Epithelial cell of proximal tubule (primary cell): ENCODE measurements around the gene TNFRSF12A. TPM values are rescaled to one million over a fixed set of nuclear protein-coding genes. Genes with fewer than 3 reads are reported as not detected.

Experiments
- DNase-seq: peaks from one replicate; pipeline ENCODE4 v3.0.0-alpha.2; 2011; ENCODE audit warnings: low read depth
- H3K4me3 ChIP-seq: 2 replicates; pipeline ENCODE4 v1.5.1; 2011; ENCODE audit warnings: low read depth, mild to moderate bottlenecking, low read length
- total RNA-seq: library from RNA; depleted of rRNA; stranded (reverse); fragments of >200 nt; gene quantifications from 2 replicates; pipeline ENCODE4 v1.2.3, GENCODE V29; 2015
- TF ChIP-seq, protein P1 (sequence below): conservative IDR thresholded peaks from 2 replicates; pipeline ENCODE4 v1.5.1; 2012; ENCODE audit warnings: low read depth, mild to moderate bottlenecking, low read length

The TNFRSF12A gene
- total RNA-seq, 1 donor from 2014 or later = 451 TPM

DNA sequence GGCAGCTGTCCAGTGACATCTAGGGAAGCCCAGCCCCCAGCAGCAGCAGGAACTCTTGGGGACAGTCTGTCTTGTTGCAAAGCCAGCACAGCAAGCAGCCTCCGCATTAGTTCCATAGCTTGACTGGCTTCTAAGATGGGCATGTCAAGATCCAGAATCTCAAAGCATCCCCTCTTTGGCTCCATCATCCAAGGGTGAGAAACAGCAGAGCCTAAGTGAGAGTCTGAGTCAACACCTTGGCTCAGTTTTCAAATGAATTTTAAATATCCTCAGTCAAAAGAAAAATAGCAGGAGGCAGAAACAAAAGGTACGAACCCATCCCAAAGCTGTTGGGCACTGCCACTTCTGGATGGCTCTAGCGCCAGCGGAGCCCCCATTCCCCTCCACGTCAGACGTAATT lies 5.2 kb upstream of the TNFRSF12A start:
- TF ChIP-seq, protein P1, sequence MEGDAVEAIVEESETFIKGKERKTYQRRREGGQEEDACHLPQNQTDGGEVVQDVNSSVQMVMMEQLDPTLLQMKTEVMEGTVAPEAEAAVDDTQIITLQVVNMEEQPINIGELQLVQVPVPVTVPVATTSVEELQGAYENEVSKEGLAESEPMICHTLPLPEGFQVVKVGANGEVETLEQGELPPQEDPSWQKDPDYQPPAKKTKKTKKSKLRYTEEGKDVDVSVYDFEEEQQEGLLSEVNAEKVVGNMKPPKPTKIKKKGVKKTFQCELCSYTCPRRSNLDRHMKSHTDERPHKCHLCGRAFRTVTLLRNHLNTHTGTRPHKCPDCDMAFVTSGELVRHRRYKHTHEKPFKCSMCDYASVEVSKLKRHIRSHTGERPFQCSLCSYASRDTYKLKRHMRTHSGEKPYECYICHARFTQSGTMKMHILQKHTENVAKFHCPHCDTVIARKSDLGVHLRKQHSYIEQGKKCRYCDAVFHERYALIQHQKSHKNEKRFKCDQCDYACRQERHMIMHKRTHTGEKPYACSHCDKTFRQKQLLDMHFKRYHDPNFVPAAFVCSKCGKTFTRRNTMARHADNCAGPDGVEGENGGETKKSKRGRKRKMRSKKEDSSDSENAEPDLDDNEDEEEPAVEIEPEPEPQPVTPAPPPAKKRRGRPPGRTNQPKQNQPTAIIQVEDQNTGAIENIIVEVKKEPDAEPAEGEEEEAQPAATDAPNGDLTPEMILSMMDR = no peak
- no peak for DNase-seq
- H3K4me3 ChIP-seq = no peak overlapping the region

DNA sequence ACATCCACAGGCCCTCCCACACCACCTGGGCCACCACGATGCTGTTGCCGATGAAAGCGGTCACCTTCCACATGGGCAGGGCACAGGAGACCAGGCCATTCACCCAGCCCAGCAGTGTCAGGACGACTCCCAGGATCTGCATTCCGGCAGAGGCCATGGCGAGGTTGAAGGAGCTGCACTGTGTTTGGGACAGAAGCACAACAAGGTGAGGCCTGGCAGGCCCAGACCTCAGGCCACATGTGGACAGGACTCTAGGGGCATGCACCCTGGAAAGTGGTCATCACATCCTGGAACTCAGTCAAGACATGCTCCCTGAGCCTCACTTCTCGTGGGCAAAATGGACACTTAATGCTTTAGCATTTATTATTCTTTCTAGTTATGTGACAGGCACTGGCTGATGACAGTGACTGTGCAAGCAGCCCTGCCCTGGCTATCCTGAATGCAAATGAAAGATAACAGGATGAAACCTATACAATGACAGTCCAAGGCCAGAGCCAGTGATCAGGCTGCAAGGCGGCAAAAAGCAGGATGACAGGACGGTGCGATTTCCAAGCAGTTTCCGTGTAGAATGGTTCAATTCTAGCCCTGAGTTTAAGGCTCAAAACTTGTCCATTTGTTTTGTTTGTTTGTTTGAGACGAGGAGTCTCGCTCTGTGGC lies 4.2 kb upstream of the TNFRSF12A start:
- TF ChIP-seq, protein P1 = no peak
- H3K4me3 ChIP-seq = no peak overlapping the region
- DNase-seq = no peak

DNA sequence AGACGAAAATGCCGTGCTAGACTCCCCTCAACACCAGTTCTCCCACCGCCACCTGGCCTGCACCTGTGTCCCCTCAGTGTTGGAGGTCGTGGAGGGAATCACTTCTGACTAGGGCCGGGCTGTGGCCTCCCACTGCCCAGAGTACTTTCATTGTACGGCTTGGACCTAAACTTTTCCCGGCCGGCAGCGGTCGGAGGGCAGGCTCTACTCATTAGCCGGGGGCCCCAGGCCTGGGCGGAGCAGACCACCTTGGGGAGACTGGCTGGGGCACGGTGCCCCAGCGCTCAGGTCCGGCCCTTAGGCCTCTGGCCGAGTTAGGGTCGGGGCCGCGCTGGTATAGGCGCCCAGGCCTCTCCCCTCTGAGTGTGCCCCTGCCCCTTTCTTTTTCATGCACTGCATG lies 2.8 kb upstream of the TNFRSF12A start:
- no peak for DNase-seq
- TF ChIP-seq, protein P1 = no peak
- H3K4me3 ChIP-seq = no peak overlapping the region

DNA sequence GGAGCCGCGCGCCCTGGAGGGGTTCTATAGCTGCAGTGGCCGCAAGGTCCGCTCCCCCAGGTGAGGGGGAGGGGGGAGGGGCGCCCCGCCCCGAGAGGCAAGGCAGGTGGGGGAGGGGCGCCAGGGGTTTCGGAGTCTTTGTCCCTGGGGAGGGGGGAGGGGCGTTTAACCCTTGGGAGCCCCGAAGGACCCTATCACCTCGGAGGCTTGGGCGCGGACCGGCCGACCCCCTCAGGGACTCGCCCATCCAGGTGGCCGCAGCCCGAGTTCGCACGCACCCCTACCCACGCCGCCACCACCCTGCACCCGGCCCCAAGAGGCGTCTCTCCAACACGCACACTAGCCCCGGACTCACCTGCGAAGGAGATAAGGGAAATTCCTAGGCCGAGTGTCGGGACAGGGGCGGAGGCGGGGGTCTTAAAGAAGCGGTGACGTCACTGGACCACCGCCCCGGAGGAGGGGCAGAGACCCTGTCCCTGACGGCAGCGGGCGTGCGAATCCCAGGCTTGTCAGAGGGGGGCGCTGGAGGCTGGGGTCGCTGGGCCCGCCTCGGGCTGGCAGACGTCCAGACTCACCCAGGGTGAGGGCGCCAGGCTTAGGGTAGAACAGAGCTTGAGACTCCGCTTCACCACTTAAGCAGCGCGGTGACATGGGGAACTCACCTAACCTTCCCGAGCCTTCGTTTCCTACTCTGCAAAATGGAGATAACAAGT lies 2.2 kb upstream of the TNFRSF12A start, which contains the start of gene CLDN6:
CLDN6 (minus strand) TSS at position 390 of the 713 bp plus-strand sequence. CDS start 2,162 bp downstream, outside the sequence.
- TF ChIP-seq, protein P1 = peak; percentile 43
- DNase-seq = no peak
- no peak within 1 kb of the TSS for H3K4me3 ChIP-seq

DNA sequence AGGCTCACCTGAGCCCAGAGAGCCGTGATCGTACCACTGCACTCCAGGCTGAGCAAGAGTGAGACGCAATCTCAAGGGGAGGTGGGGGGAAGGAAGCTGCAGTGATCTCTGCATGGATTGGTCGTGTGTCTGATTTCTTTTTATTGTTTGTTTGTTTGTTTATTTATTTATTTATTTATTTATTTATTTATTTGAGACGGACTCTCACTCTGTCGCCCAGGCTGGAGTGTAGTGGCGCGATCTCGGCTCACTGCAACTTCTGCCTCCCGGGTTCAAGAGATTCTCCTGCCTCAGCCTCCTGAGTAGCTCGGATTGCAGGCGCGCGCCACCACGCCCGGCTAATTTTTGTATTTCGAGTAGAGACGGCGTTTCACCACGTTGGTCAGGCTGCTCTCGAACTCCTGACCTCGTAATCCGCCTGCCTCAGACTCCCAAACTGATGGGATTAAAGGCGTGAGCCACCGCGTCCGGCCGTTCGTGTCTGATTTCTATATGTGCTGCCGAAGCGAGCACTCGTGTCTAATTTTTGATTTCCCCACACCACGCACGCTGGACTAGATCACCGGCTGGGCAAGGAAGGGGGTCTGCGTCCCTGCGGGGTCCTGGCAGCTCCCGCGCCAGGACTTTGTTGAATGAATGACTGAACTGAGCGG lies 448 bp upstream of the TNFRSF12A start:
- DNase-seq = no peak
- H3K4me3 ChIP-seq = peak overlapping the region; percentile 96
- TF ChIP-seq, protein P1 = no peak

DNA sequence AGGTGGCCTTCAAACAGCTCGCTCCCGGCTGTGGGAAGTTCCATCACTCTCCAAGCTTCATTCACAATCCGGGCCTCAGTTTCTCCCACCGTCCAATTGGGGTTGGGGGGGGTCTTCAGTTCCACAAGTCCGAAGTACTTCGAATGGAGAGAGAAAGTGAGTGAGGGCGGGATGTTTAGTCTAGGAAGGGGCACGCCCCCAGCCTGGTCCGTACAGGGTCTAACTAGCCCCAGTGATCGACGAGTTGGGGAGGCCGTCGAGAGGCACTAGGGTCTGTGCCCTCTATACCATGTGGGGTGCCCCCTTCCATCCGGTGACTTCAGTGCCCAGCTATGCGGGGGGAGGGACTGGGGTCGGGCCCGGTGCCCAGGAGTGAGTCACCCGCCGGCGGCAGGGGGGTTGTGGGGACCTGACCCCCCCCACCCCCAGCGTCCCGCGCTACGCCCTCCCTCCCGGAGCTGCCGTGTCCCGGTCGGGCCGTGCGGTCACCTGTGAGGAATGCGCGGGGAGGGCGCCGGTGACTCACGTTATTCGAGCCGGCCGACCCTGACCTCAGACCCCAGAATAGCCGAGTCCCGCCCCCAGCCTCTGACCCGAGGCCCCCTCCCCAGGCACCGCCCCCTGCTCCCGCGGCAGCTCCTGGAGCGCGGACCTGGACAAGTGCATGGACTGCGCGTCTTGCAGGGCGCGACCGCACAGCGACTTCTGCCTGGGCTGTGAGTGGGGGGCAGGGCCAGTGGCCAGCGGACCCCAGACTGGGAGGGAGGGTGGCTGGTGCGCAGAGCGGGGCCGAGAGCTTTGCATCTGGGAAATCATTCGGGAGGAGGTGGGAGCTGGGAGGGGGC lies 658 bp downstream of the TNFRSF12A start:
- DNase-seq = peak; percentile 31
- TF ChIP-seq, protein P1 = no peak

More for the DNA sequence above, 658 bp downstream of the TNFRSF12A start:
- peak overlapping the region; percentile 96 for H3K4me3 ChIP-seq
